Ovary (tissue), 9 donors: Measurements from ENCODE around the gene UBE2I. TPM values are rescaled to one million over a fixed set of nuclear protein-coding genes. Genes with fewer than 3 reads are reported as not detected.

ENCODE experiments used
- DNase-seq, 5 donors: peaks; one replicate each; pipeline ENCODE4 v3.0.0-alpha.2; 2019 to 2020
- H3K27ac ChIP-seq, 2 donors: fragments of 200-600 bp; one replicate each; pipeline versions ENCODE4 v1.5.1 to v1.8.0; 2019 to 2022
- H3K27me3 ChIP-seq: fragments of 200-600 bp; one replicate; pipeline ENCODE4 v1.8.0; 2022
- H3K36me3 ChIP-seq: fragments of 200-600 bp; sonication (generic); one replicate; pipeline ENCODE4 v1.5.1; 2019
- H3K4me1 ChIP-seq: one replicate; pipeline ENCODE4 v1.8.1; 2013; ENCODE audit warnings: mild to moderate bottlenecking, moderate library complexity; ENCODE audit not compliant: insufficient read depth
- H3K4me3 ChIP-seq: fragments of 200-600 bp; sonication (generic); one replicate; pipeline ENCODE4 v1.5.1; 2017
- H3K9me3 ChIP-seq, 2 donors: fragments of 200-600 bp in 1 of 2; sonication (generic) in 1 of 2; one replicate each; pipeline versions ENCODE4 v1.5.1 to v1.8.1; 2013 to 2019; ENCODE audit warnings: mild to moderate bottlenecking in 1 of 2, moderate library complexity in 1 of 2
- CTCF ChIP-seq, 3 donors: fragments of 450-650 bp in 2 of 3; fragments of 200-600 bp in 1 of 3; IDR thresholded peaks; one replicate each; pipeline versions ENCODE4 v1.5.1 to v1.8.0; 2016 to 2022; ENCODE audit warnings: antibody characterized with exemption in 3 of 3, mild to moderate bottlenecking in 1 of 3
- EP300 ChIP-seq: sonication (generic); formaldehyde crosslinking; IDR thresholded peaks from one replicate; pipeline ENCODE4 v1.6.1; 2017; ENCODE audit warnings: antibody characterized with exemption
- POLR2A ChIP-seq: fragments of 450-650 bp; IDR thresholded peaks from one replicate; pipeline ENCODE4 v1.6.1; 2017; ENCODE audit warnings: antibody characterized with exemption, mild to moderate bottlenecking, moderate library complexity
- WGBS, 3 donors: extraction: QIAGEN DNeasy Blood & Tissue Kit in 1 of 3; methylation state at CpG; one replicate each; pipeline versions ENCODE4 v1.1.5 to v1.1.7; 2013 to 2017; 5-methylcytosine and 5-hydroxymethylcytosine counted together
- intact Hi-C, 4 donors: fragments of 100-400 bp; cut with DNase I; formaldehyde crosslinking; loops; one replicate each; pipeline versions ENCODE4 v1.11.0 to v1.15.1; 2022 to 2023
- polyA plus RNA-seq, 2 donors: library from polyadenylated mRNA; stranded (reverse); fragments of 200-250 nt in 1 of 2; fragments of 350-450 nt in 1 of 2; fragmentation: Illumina TruSeq in 1 of 2; extraction: RNeasy Lipid Tissue Mini Kit (QIAGEN cat#74804) in 1 of 2; gene quantifications; one replicate each; pipeline ENCODE4 v1.2.3, GENCODE V29; 2013 to 2014
- total RNA-seq, 7 donors: library from RNA; depleted of rRNA in 2 of 7; stranded (reverse); fragments of >200 nt in 2 of 7; fragmentation: NEBNext Ultra II Directional in 3 of 7; extraction: Animal tissue kit (Norgen Biotek cat#: 25700) in 3 of 7; gene quantifications; one replicate each; pipeline versions ENCODE4 v1.1.0 to v1.2.4, GENCODE V29; 2016 to 2023
- donor health status: DM: no; HTN: no; CAD: no; lungs with moderate emphysema.
- donor health status: DM: no; HTN: no; CAD: no.
- donor health status: Bipolar disorder and iron deficiency.
- donor health status: DM: yes; HTN: yes; CAD: no.
- donor health status: DM: no; HTN: no; CAD: no.
- donor health status: DM: yes; HTN: yes; CAD: no.

UBE2I gene
- total and polyA plus RNA-seq, 9 donors: 63.9 to 258 (median 145) TPM

- intact Hi-C loops: no loop called here
- no peak for DNase-seq
- Histone ChIP-seq H3K9me3 (no peaks in the 10 kb centered on the region), H3K4me3 (no peak overlapping the region), H3K27ac (no peak overlapping the region), H3K4me1 (no peaks in the 10 kb centered on the region), H3K36me3 (no peaks in the 10 kb centered on the region), H3K27me3 (no peaks in the 10 kb centered on the region)
- no peak for TF ChIP-seq POLR2A
- no peak for TF ChIP-seq CTCF (IDR thresholded peaks at IDR 0.05)
- TF ChIP-seq EP300: no peak
- 61 to 63% (median 63%) methylated on average over 14 to 15 of the region's 15 CpGs for WGBS, 3 donors
These were observed 27.2 kb downstream of the UBE2I start for GRCh38 chr16:1336619-1337018.

- Histone ChIP-seq H3K4me1 (no peaks in the 10 kb centered on the region), H3K9me3 (no peaks in the 10 kb centered on the region), H3K27me3 (no peaks in the 10 kb centered on the region), H3K27ac (no peak overlapping the region), H3K4me3 (no peak overlapping the region), H3K36me3 (no peaks in the 10 kb centered on the region)
- DNase-seq: no peak
- 29 to 44% (median 32%) methylated on average over 7 to 9 of the region's 9 CpGs for WGBS, 3 donors
- intact Hi-C loops: no loop called here
- TF ChIP-seq CTCF (IDR thresholded peaks at IDR 0.05): no peak
- no peak for TF ChIP-seq EP300
- no peak for TF ChIP-seq POLR2A
These were observed 28.1 kb downstream of the UBE2I start for GRCh38 chr16:1337486-1337885.

GRCh38 chr16:1338119-1338730 lies 28.8 kb downstream of the UBE2I start:
- Histone ChIP-seq H3K4me3 (no peak overlapping the region), H3K27ac (no peak overlapping the region), H3K27me3 (no peaks in the 10 kb centered on the region), H3K9me3 (no peaks in the 10 kb centered on the region), H3K4me1 (peaks cover 3% of the 10 kb centered on the region), H3K36me3 (no peaks in the 10 kb centered on the region)
- intact Hi-C loops: no loop called here
- TF ChIP-seq CTCF (IDR thresholded peaks at IDR 0.05) (no peak), EP300 (no peak), POLR2A (no peak)
- DNase-seq: no peak
- 43 to 49% (median 47%) methylated on average over 7 to 30 of the region's 30 CpGs for WGBS, 3 donors

GRCh38 chr16:1338855-1339675 lies 29.6 kb downstream of the UBE2I start:
- TF ChIP-seq CTCF (IDR thresholded peaks at IDR 0.05): no peak
- TF ChIP-seq POLR2A: no peak
- H3K27me3 ChIP-seq: no peaks in the 10 kb centered on the region
- H3K4me3 ChIP-seq: no peak overlapping the region
- 57 to 65% (median 63%) methylated on average over 21 to 31 of the region's 31 CpGs for WGBS, 3 donors
- intact Hi-C loops: no loop called here
- DNase-seq: no peak
- H3K27ac ChIP-seq: no peak overlapping the region
- no peaks in the 10 kb centered on the region for H3K36me3 ChIP-seq
- H3K4me1 ChIP-seq: peaks cover 3% of the 10 kb centered on the region
- H3K9me3 ChIP-seq: no peaks in the 10 kb centered on the region
